Measurements from ENCODE around the gene PTPRN2. TPM values are rescaled to one million over a fixed set of nuclear protein-coding genes. Genes with fewer than 3 reads are reported as not detected.

Gene PTPRN2
- total and polyA plus RNA-seq, 2 donors (not counting 3 experiments of a cell fraction or from before 2014, with no cell fraction given): 0.62 to 0.88 TPM

GRCh38 chr7:158421361-158421760 lies 166.3 kb downstream of the PTPRN2 start:
- BruUV-seq (replicated peaks): no TSS peak
- Histone ChIP-seq H3K4me3 (replicated peaks in 1 of 3; ENCODE audit: insufficient read depth in 1 of 3, low read depth in 1 of 3, low read length in 3 of 3) (no peak overlapping the region), H3K9me1 (replicated peaks; ENCODE audit: control insufficient read depth, extremely low read depth, insufficient read depth, low read length) (no peaks in the 10 kb centered on the region), H3K9ac (replicated peaks; ENCODE audit: extremely low read depth, insufficient read depth, low read length) (no peak overlapping the region), H3K4me1 (ENCODE audit: control insufficient read depth, extremely low read depth, insufficient read depth, low read length) (no peaks in the 10 kb centered on the region), H2AFZ (ENCODE audit: low read depth, low read length) (no peak overlapping the region), H3K9me3 (replicated peaks; ENCODE audit: control insufficient read depth, insufficient read depth, low read length) (peaks cover 17% of the 10 kb centered on the region), H3K36me3 (ENCODE audit: control insufficient read depth in 2 of 2, extremely low read depth in 1 of 2, insufficient read depth in 2 of 2, low read length in 2 of 2) (no peaks in the 10 kb centered on the region), H3K27me3 (ENCODE audit: control insufficient read depth in 2 of 2, insufficient read depth in 2 of 2, low read length in 2 of 2) (no peaks in the 10 kb centered on the region), H4K20me1 (replicated peaks; ENCODE audit: control insufficient read depth, extremely low read depth, insufficient read depth, low read length) (no peaks in the 10 kb centered on the region), H3K79me2 (ENCODE audit: control insufficient read depth, insufficient read depth, low read length) (no peaks in the 10 kb centered on the region), H3K27ac (ENCODE audit: insufficient read depth, low read depth, low read length) (no peak overlapping the region), H3K4me2 (ENCODE audit: insufficient read depth, low read length) (no peak overlapping the region)
- FAIRE-seq (no peak), DNase-seq (ENCODE audit: low read depth, low spot score) (no peak)
- intact Hi-C loops (cut with micrococcal nuclease): no loop called here
- TF ChIP-seq FOS (IDR thresholded peaks at IDR 0.05; ENCODE audit: borderline replicate concordance, insufficient read depth, low read length) (no peak), POLR2A (IDR thresholded peaks at IDR 0.05; ENCODE audit: low read depth, low read length) (no peak), MAX (IDR thresholded peaks at IDR 0.05; ENCODE audit: insufficient read depth, insufficient read length) (no peak), GATA2 (IDR thresholded peaks at IDR 0.05; ENCODE audit: insufficient read depth, insufficient read length, low read depth, low read length) (no peak), CTCF (IDR thresholded peaks at IDR 0.05; ENCODE audit: extremely low read depth in 1 of 2, insufficient read depth in 1 of 2, low read depth in 1 of 2, low read length in 2 of 2) (no peak), MYC (IDR thresholded peaks at IDR 0.05; ENCODE audit: low read depth, low read length) (no peak), EZH2 (IDR thresholded peaks at IDR 0.05; ENCODE audit: borderline replicate concordance, low read depth, low read length, severe bottlenecking) (no peak), JUN (IDR thresholded peaks at IDR 0.05; ENCODE audit: borderline replicate concordance, insufficient read depth, insufficient read length, low read depth) (no peak), POLR2AphosphoS5 (IDR thresholded peaks at IDR 0.05; ENCODE audit: insufficient read depth, low read depth, low read length) (no peak)
- CTCF ChIA-PET: no interaction called here
- dilution Hi-C loops (cut with MboI; ENCODE audit: extremely low pct_ligation_motif_present, low sequenced_read_pairs): no loop called here
- POLR2A ChIA-PET: no interaction called here

Data from endothelial cell of umbilical vein (primary cell).